Midbrain (tissue), 1 donor: ENCODE measurements around the gene PTGER4.
"Not testable (repeated sequence)": the region's sequence is repeated elsewhere in the genome, so short reads cannot be mapped to it uniquely, and the experiment has no call there.

Experiments
- DNase-seq: peaks from one replicate; lab custom pipeline; 2025; lab: John Stamatoyannopoulos, UW

PTGER4 gene

DNA sequence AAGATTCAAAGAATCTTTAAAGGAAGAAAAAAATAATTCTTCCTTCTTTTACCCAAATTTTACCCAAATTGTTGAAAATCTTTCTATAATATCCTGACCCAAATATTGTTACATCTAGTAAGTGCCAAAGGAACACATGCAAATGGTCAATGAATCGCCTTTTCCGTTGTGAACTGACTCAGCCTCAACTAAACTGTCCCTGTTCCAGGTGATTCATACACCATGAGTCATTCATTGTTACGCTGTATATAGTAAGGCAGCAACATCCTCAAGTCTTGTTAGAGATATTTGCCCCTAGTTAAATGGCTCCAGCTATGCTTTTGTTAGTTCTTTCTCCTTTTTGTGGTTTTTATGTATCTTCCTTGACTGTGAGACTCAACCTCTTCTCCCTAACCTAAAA is 9.7 kb downstream of the PTGER4 start:
- DNase-seq, result no peak

DNA sequence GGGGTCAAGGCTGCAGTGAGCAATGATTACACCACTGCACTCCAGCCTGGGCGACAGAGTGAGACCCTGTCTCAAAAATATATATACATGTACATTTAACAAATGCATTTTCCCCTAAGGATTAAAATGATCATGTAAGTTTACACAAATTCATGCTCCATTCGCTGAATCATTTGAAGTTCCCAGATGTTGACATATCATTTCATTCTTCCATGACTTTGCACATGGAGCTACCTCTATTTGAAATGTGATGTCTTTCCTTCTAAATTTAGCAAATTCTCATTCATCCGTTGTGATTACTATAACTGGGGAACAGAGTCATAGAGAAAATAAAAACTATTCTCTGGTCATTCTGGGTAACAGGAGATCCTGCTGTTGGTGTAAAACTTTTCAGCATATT is 10.6 kb downstream of the PTGER4 start:
- no peak for DNase-seq

DNA sequence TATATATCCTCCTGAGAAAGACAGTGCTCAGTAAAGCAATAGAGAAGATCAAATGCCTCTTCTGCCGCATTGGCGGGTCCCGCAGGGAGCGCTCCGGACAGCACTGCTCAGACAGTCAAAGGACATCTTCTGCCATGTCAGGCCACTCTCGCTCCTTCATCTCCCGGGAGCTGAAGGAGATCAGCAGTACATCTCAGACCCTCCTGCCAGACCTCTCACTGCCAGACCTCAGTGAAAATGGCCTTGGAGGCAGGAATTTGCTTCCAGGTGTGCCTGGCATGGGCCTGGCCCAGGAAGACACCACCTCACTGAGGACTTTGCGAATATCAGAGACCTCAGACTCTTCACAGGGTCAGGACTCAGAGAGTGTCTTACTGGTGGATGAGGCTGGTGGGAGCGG is 12.2 kb downstream of the PTGER4 start:
- no peak for DNase-seq

DNA sequence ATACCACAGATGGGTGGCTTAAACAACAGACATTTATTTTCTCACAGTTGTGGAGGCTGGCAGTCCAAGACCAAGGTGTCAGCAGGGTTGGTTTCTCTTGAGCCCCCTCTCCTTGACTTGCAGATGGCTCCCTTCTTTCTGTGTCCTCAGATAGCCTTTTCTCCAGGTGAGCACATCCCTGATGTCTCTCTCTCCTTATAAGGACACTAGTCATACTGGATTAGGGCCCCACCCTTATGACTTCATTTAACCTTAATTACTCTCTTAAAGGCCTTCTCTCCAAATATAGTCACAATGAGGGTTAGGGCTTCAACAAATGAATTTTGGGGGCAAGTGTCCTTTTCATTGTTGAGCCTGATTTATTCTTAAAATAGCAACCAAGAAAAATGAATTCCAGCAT is 14.7 kb downstream of the PTGER4 start:
- no peak for DNase-seq

DNA sequence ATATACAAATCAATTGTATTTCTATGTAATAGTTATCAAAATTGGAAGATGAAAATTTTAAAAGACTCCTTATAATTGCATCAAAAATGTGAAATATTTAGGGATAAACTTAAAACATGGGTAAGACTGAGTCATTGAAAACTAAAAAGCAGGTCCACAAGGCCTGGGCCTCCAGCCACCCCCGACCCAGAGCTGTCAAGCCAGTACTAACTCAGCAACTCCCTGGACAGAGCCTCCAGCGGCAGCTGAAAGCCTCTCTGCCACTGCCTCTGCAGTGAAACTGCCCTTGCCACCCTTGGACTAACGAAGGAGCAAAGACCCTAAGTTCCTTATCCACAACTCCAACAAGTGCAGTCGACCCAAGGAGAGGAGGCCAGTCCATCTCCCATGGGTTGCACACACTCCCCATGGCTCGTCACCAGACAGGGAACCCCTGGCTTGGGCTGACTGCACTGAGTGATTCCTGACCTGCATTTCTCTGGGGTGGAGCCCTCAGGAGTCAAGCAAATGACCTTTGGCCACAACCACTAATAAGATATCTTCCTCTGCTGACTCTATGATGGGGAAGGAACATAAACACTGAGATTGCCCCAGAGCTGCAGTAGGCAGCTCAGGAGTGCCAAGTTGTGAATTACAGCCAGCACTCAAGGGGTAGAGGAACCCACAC is 20.5 kb downstream of the PTGER4 start:
- no peak for DNase-seq

DNA sequence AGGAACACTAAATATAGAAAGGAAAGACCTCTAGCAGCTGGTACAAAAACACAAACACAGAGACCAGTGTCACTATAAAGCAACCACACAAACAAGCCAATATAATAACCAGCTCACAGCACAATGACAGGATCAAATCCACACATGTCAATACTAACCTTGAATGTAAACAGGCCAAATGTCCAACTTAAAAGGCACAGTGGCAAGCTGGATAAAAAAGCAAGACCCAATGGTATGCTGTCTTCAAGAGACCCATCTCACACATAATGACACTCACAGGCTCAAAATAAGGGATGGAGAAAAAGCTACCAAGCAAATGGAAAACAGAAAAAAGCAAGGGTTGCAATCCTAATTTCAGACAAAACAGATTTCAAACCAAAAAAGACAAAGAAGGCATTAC is 22.3 kb downstream of the PTGER4 start:
- not testable (repeated sequence) for DNase-seq

DNA sequence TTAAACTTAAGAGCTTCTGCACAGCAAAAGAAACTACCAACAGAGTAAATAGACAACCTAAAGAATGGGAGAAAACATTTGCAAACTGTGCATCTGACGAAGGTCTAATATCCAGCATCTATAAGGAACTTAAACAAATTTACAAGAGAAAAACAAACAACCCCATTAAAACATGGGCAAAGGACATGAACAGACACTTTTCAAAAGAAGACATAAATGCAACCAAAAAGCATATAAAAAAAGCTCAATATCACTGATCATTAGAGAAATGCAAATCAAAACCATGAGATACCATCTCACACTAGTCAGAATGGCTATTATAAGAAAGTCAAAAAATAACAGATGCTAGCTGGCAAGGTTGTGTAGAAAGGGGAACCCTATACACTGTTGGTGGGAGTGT is 25.8 kb downstream of the PTGER4 start:
- DNase-seq, result not testable (repeated sequence)

DNA sequence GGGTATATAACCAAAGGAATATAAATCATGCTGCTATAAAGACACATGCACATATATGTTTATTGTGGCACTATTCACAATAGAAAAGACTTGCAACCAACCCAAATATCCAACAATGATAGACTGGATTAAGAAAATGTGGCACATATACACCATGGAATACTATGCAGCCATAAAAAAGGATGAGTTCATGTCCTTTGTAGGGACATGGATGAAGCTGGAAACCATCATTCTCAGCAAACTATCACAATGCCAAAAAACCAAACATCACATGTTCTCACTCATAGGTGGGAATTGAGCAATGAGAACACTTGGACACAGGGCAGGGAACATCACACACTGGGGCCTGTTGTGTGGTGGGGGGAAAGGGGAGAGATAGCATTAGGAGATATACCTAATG is 30.9 kb downstream of the PTGER4 start:
- not testable (repeated sequence) for DNase-seq

DNA sequence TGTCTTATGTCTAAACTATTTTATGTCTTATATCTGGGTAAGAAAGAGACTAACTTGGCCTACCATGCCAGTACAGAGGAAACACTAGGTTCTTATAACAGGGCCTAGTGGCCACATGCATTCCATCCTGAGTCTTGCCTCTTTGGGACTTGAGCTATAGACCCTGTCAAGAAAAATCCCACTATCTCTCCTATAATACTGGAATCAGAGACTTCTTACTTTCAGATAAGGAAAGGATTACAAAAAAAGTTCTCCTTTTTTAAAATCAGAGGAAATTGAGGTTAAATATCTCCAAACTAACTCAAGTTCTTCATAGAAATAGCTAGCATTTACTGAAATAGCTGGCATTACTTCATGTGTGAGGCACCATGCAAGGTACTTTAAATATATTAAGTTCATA is 34.3 kb downstream of the PTGER4 start:
- no peak for DNase-seq

DNA sequence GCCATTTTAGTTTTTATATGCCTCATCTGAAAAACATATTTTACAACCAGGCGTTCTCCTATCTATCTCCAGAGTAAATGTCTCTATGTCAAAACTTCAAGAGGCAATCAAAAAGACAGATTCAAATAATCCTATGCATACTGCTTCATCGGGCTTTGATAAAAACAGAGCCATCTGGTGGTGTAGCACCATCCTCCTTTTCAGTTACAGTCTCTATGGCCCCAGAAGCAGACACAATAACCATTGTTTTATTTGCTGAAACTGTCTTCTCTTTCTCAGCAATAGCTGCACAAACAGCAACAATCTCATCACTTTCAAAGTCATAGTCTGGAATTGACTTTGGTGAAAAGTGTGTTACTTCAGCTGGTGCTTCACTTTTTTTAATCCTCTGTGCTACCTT is 36.3 kb downstream of the PTGER4 start:
- peak; percentile 59 for DNase-seq

DNA sequence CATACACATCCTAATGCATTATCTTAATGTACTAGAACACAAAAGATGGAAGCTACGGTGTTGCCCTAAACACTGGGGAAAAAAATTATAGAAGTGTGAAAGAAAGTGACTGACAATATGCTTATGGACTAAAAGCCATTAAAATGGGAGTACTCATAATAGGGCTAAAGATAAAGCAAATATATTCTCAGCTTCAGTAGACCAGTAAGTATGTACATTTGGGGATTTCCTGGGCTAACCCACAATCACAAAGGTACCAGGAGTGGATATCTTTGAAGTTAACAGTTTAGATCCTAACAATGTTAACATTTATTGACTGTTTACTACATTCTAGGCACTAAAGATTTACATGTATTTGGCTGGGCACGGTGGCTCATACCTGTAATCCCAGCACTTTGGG is 36.9 kb downstream of the PTGER4 start:
- DNase-seq, result no peak

DNA sequence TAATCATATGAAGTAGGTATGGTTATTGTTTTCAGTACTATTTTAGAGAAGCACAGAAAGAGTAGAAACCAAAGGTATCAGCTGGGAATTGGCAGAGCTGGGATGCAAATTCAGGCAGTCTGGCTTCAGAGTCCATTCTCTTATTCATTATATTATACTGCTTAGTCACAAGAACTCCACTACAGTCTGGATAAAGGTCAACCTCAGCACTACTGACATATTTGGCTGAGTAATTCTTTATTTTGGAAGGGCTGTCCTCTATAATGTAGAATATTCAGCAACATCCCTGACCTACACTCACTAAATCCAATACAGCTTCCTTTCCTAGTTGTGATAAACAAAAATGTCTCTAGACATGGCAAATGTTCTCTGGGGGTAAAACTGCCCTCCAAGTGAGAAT is 37.6 kb downstream of the PTGER4 start:
- DNase-seq, result no peak

DNA sequence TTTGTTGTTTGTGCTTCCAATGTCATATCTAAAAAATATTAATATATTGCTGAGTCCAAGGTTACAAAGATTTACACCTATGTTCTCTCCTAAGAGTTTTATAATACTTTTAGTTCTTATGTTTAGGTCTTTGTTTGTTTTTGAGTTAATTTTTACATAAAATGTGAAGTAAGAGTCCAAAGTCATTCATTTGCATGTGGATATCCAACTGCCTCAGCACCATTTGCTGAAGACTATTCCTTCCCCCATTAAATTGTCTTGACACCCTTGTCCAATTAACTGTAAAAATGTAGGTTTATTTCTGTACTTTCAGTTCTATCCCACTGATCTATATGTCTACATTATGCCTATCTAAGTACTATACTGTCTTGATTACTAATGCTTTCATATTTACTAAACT is 40.4 kb downstream of the PTGER4 start:
- DNase-seq, result no peak

DNA sequence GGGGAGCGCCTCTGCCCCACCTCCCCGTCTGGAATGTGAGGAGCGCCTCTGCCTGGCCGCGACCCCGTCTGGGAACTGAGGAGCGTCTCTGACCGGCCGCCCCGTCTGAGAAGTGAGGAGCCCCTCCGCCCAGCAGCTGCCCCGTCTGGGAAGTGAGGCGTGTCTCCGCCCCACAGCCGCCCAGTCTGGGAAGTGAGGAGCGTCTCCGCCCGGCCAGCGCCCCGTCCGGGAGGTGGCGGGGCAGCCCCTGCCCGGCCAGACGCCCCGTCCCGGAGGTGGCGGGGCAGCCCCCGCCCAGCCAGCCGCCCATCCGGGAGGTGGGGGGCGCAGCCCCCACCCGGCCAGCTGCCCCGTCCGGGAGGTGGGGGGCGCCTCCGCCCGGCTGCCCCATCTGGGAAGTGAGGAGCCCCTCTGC is 42.8 kb downstream of the PTGER4 start:
- not testable (repeated sequence) for DNase-seq

DNA sequence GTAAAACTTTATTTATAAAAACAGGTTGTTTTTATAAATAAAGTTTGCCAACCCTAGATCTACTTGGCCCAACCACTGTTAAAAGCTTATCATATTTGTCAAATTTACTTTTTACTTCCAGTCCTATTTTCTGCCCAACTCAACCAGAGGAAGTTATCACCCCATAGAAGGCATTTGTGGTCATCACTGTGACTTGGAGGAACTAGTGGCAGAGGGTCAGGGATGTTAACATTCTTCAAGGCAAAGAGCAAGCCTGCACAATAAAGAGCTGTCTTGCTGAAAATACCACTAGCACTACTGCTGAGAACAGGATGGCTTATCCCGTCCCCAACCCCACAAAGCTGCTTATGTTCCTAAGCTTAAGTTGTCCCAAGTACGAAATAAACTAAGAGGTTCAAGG is 53.7 kb downstream of the PTGER4 start:
- DNase-seq, result no peak

DNA sequence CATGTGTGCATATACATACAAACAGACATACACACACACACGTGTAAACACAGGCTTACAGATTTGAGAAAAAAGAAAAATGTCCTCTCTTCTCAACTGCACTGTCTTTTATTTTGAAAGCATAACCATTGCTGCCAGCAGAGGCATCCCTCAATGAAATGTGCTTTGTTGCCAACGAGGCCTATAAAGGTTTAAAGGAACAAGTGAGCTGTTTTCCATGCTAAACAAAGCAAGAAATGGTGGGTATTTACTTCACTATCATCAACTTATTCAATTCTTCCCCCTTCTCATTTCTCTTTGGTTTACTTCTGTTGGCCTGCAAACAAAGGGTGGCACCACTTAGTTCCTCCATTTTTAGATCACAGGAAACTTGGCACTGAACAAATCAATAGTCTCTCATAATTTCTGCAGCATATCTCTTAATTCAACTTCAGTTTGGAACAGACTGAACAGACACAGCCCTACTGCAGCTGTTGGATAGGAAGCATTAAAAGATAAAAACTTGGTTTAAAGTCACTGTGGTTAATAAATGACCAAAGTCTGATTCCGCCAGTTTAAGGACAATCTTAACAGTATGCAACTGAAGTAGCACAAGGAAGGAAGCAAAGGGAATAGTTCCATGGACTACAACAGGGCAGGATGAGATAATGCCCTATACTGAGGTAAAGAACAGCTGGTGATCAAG is 54.3 kb downstream of the PTGER4 start:
- DNase-seq, result no peak

DNA sequence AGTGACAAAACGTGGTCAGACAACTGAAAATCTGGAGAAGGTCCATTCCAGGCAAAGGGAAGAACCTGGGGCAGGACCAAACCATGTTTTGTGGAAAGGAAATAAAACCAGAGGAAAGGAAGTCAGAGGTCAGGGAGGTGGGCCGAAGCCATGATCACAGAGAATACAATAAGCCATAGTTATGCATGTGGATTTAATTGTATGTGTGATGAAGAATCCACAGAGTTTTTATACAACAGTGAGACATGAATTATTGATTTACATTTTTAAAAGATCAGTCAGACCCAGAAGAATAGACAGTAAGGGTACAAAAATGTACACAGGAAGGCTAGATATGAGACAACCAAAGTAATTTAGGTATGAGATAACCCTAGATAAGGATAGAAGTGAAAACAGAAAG is 55.3 kb downstream of the PTGER4 start:
- no peak for DNase-seq

DNA sequence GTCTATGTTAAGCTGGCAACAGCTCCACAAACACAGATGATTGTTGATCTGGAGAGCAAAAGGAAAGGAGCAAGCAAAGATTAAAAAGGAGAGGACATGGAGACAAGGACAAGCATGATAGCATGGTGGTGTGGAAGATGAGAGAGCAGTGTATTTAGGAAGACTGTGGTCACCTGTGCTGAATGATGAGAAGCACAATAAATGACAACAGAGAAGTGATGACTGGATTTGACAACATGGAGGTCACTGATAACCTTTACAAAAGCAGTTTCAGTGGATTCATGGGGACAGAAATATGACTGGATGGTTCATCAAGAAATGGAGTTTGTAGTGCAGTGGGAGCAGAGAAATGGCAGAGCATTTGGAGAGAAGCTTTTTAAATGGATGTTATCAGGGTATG is 55.9 kb downstream of the PTGER4 start:
- DNase-seq, result no peak

DNA sequence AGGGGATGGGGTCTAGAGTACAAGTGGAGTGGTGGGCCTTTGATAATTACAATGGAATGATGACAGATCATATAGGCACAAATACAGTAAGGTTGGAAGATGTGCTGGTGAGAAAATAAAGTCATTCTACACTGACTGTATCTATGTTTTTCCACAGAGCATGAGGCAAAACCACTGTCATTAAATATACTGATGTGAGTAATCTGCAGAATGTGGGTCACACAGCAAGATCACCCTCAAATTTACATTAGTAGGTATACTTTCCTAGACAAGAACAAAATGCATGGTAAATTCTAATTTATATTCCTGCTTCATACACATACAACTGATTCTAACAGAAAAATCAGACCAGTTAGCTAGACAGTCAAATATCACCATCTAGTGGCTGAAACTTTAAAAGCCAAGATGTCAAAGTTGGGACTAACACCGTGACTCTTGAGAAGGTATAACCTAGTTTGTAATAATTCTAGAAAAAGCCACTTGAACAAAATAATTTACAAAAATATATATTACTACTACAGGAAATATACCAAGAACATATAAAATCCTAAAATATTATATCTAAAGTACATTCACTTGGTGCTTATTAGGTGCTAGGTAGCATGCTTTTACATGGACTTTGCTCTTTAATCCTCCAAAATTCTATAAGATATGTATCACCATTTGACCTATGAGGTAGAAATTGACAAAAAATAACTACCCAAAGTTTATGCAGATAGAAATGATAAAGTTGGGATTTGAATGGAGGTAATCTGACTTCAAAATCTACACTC is 56.6 kb downstream of the PTGER4 start:
- DNase-seq, result peak; percentile 87

DNA sequence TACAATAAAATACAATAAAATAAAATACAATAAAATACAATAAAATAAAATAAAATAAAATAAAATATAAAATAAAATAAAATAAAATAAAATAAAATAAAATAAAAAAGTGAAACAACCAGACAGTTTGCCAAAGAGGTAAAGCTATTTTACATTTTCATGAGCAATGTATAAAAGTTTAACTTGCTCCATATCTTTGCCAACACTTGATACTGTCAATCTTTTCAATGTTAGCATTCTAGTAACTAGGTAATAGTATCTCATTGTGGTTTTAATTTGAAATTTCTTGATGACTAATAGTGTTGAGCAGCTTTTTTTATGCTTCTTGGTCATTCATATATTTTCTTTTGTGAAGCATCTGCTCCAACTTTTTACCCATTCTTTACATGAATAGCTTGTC is 58.8 kb downstream of the PTGER4 start:
- DNase-seq, result no peak
